ENCODE data around the gene SYNPO2. TPM values are rescaled to one million over a fixed set of nuclear protein-coding genes. Genes with fewer than 3 reads are reported as not detected.
"Not testable (repeated sequence)": the region's sequence is repeated elsewhere in the genome, so short reads cannot be mapped to it uniquely, and the experiment has no call there.

Gene SYNPO2
- total RNA-seq, 1 donor, result 34.0 TPM

DNA sequence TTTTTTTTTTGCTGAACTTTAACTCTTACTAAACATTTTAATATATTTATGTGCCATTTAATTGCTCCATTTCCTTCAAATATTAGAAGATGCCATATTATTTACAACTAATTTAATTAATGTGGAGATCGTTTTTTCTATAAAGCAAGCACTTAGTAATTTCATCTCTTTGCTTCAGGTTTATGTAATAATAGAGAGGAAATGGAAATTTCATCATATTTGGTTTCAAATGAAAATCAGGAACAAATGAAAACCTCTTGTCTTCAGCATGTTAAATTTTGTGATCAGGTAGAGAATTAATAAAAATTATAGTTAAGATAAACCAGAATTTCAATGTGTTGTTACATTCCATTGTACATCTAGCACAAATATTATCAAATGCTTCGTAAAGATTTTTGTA is 120.1 kb downstream of the SYNPO2 start:
- no peak for DNase-seq (ENCODE audit: insufficient read length, low spot score, missing footprints)
- Histone ChIP-seq H3K4me2 (ENCODE audit: insufficient read depth, low read length) (no peak overlapping the region), H3K4me3 (ENCODE audit: insufficient read depth, low read length) (no peak overlapping the region), H4K20me1 (ENCODE audit: insufficient read depth, low read length) (no peaks in the 10 kb centered on the region), H2AFZ (ENCODE audit: low read length) (no peak overlapping the region), H3K27me3 (ENCODE audit: insufficient read depth, low read length) (no peaks in the 10 kb centered on the region), H3K36me3 (ENCODE audit: insufficient read depth, low read length) (no peaks in the 10 kb centered on the region), H3K4me1 (ENCODE audit: insufficient read depth, low read length) (no peaks in the 10 kb centered on the region), H3K27ac (ENCODE audit: low read depth, low read length) (no peak overlapping the region), H3K79me2 (ENCODE audit: insufficient read depth, low read length) (no peaks in the 10 kb centered on the region), H3K9me3 (ENCODE audit: low read depth, low read length) (no peaks in the 10 kb centered on the region)
- TF ChIP-seq, protein P1, sequence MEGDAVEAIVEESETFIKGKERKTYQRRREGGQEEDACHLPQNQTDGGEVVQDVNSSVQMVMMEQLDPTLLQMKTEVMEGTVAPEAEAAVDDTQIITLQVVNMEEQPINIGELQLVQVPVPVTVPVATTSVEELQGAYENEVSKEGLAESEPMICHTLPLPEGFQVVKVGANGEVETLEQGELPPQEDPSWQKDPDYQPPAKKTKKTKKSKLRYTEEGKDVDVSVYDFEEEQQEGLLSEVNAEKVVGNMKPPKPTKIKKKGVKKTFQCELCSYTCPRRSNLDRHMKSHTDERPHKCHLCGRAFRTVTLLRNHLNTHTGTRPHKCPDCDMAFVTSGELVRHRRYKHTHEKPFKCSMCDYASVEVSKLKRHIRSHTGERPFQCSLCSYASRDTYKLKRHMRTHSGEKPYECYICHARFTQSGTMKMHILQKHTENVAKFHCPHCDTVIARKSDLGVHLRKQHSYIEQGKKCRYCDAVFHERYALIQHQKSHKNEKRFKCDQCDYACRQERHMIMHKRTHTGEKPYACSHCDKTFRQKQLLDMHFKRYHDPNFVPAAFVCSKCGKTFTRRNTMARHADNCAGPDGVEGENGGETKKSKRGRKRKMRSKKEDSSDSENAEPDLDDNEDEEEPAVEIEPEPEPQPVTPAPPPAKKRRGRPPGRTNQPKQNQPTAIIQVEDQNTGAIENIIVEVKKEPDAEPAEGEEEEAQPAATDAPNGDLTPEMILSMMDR (IDR thresholded peaks at IDR 0.05; ENCODE audit: extremely low read depth, low read depth, low read length), result no peak

DNA sequence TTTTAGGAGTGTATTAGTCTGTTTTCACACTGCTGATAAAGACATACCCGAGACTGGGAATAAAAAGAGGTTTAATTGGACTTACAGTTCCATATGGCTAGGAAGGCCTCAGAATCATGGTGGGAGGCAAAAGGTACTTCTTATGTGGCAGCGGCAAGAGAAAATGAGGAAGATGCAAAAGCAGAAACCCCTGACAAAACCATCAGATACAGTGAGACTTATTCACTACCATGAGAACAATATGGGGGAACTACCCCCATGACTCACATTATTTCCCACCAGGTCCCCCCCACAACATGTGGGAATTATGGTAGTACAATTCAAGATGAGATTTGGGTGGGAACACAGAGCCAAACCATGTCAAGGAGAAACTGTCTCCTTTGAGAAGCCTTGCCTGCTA is 121.6 kb downstream of the SYNPO2 start:
- not testable (repeated sequence) for H3K4me1 ChIP-seq (ENCODE audit: insufficient read depth, low read length); H3K4me3 ChIP-seq (ENCODE audit: insufficient read depth, low read length); H3K4me2 ChIP-seq (ENCODE audit: insufficient read depth, low read length); H3K27me3 ChIP-seq (ENCODE audit: insufficient read depth, low read length); DNase-seq (ENCODE audit: insufficient read length, low spot score, missing footprints); H3K79me2 ChIP-seq (ENCODE audit: insufficient read depth, low read length); H2AFZ ChIP-seq (ENCODE audit: low read length); H3K9me3 ChIP-seq (ENCODE audit: low read depth, low read length); H3K27ac ChIP-seq (ENCODE audit: low read depth, low read length); H3K36me3 ChIP-seq (ENCODE audit: insufficient read depth, low read length); H4K20me1 ChIP-seq (ENCODE audit: insufficient read depth, low read length)

DNA sequence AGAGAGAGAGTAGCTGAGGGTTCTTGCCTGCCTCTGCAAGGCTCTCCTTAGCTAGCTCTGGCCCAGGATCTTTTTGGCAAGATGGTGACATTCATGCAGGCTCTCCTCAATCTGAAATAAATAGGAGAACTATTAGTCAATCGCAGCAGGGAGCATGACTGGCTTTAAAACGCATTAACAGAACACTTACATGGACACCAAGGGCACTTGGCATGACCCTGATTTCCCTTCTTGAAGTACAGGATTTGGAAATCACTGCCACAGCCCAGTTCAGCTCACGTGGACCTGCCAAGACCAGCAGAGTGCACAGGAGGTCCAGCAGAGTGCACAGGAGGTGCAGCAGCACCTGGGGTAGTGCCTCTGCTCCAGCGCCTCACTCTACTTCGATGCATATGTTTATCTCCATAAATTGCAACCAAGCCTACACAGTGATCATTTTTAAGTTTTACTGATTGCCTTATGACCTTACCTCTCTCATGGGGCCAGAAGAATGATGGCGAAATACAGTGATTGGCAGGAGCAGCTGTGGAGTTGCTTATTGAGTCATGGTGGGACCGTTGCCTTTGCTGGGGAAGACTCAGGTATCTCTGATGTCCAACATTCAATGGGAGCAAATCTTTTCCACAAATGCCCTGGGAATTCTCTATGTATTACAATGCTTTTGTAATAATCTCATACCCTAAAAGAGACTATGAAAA is 122.4 kb downstream of the SYNPO2 start:
- H4K20me1 ChIP-seq (ENCODE audit: insufficient read depth, low read length), result no peaks in the 10 kb centered on the region
- no peaks in the 10 kb centered on the region for H3K79me2 ChIP-seq (ENCODE audit: insufficient read depth, low read length)
- H3K4me1 ChIP-seq (ENCODE audit: insufficient read depth, low read length), result peaks cover 2% of the 10 kb centered on the region
- no peak overlapping the region for H2AFZ ChIP-seq (ENCODE audit: low read length)
- H3K4me3 ChIP-seq (ENCODE audit: insufficient read depth, low read length), result no peak overlapping the region
- no peaks in the 10 kb centered on the region for H3K9me3 ChIP-seq (ENCODE audit: low read depth, low read length)
- no peak for DNase-seq (ENCODE audit: insufficient read length, low spot score, missing footprints)
- H3K4me2 ChIP-seq (ENCODE audit: insufficient read depth, low read length), result no peak overlapping the region
- no peaks in the 10 kb centered on the region for H3K27me3 ChIP-seq (ENCODE audit: insufficient read depth, low read length)
- TF ChIP-seq, protein P1 (IDR thresholded peaks at IDR 0.05; ENCODE audit: extremely low read depth, low read depth, low read length), result no peak
- H3K27ac ChIP-seq (ENCODE audit: low read depth, low read length), result no peak overlapping the region
- H3K36me3 ChIP-seq (ENCODE audit: insufficient read depth, low read length), result no peaks in the 10 kb centered on the region

DNA sequence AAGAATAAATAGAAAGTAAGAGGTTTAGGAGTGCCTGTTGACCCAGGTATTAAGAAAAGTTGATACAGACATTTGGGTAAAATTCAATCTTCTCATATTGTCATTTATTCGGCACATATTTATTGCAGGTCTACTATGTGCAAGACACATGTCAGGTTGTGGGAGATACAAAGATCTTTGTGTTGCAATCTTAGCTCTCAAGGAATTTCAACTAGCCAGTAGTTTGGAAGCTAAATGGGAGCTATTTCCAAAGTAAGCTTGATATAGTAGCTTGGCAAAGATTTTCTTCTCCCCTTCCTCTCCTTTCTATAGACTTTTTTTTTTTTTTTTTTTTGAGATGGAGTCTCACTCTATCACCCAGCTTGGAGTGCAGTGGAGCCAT is 122.9 kb downstream of the SYNPO2 start:
- Histone ChIP-seq H3K4me1 (ENCODE audit: insufficient read depth, low read length) (peaks cover 8% of the 10 kb centered on the region), H3K4me2 (ENCODE audit: insufficient read depth, low read length) (no peak overlapping the region), H4K20me1 (ENCODE audit: insufficient read depth, low read length) (no peaks in the 10 kb centered on the region), H3K27me3 (ENCODE audit: insufficient read depth, low read length) (no peaks in the 10 kb centered on the region), H2AFZ (ENCODE audit: low read length) (no peak overlapping the region), H3K4me3 (ENCODE audit: insufficient read depth, low read length) (no peak overlapping the region), H3K36me3 (ENCODE audit: insufficient read depth, low read length) (no peaks in the 10 kb centered on the region), H3K9me3 (ENCODE audit: low read depth, low read length) (no peaks in the 10 kb centered on the region), H3K27ac (ENCODE audit: low read depth, low read length) (no peak overlapping the region), H3K79me2 (ENCODE audit: insufficient read depth, low read length) (no peaks in the 10 kb centered on the region)
- TF ChIP-seq, protein P1 (IDR thresholded peaks at IDR 0.05; ENCODE audit: extremely low read depth, low read depth, low read length), result no peak
- no peak for DNase-seq (ENCODE audit: insufficient read length, low spot score, missing footprints)
